Daoy (cell line): ENCODE measurements around the gene RFX2. TPM values are rescaled to one million over a fixed set of nuclear protein-coding genes. Genes with fewer than 3 reads are reported as not detected.
"Not testable (repeated sequence)": the region's sequence is repeated elsewhere in the genome, so short reads cannot be mapped to it uniquely, and the experiment has no call there.

ENCODE experiments used
- DNase-seq: peaks from one replicate; pipeline ENCODE4 v3.0.0-alpha.2; 2015; ENCODE audit warnings: low read depth
- total RNA-seq: library from RNA; depleted of rRNA; stranded (reverse); fragments of >200 nt; shearing (Covaris generic); gene quantifications from 2 replicates; pipeline ENCODE4 v1.2.3, GENCODE V29; 2014

RFX2 gene
- total RNA-seq, 1 experiment from 2014 or later = 11.1 TPM

- DNase-seq = no peak
Observed at GRCh38 chr19:5971714-5972354, 138.5 kb downstream of the RFX2 start.

DNA sequence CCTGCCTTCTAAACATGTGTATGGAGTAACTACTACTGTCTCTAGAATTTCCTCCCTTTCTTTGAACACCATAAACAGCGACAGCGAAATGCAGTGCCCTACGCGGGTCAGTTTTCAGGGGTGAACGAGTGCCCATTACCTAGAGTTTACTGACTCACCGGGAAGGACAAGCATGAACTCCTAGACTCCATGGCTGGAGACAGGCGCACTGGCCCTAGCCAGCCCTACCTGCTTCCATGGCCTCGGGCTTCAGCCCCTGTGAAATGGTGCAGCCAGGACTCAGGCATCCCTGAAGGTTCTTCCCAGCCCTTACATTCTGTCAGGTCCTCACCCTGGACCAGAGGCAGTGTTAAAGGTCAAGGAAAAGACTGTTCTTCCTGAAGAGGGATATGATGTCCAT is 140.8 kb downstream of the RFX2 start:
- DNase-seq = no peak

DNA sequence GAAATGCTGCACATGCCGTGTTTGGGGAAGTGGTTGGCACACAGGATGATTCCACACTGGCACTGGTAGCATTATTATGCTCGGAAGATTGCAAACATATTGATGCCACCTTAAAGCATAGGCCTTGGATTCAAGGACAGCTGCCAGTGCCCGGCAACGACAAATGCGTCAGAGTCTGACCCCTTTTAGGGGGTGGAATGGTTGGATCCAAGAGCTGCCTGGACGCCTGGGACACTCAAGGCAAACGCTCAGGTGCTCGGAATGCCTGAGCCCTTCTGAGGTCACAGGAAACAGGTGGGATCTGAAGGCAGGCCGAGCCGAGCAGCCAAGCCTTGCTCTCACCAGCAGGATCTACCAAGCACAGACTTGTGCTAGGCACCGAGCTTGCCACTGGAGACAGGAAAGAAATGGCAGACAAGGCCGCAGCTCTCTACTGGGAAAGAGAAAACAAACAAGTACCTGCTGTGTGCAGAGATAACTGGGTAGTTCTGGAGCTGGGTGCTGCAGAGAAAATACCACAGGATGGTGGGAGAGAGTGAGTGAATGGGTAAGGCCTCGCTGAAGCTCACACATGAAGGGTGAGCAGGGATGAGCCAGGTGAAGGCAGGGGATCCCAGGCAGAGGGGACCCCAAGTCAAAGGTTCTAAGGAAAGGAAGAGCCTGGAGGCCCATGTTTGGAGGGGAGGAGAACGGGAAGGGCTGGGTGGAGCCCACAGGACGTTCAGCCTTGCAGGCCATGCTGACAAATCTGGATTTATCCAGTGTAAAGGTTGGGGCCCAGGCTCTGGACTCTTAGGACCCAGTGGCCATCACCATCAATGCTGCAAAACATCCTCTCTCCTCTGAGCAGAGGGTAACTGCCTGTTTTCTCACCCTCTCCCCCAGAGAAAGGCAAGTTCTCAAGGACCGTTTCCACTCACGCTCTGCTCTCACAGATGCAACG is 141.6 kb downstream of the RFX2 start:
- no peak for DNase-seq

- peak; percentile 73 for DNase-seq
Observed at GRCh38 chr19:5967994-5968430, 142.3 kb downstream of the RFX2 start.

- DNase-seq = no peak
Observed at GRCh38 chr19:5967571-5967970, 142.7 kb downstream of the RFX2 start.

DNA sequence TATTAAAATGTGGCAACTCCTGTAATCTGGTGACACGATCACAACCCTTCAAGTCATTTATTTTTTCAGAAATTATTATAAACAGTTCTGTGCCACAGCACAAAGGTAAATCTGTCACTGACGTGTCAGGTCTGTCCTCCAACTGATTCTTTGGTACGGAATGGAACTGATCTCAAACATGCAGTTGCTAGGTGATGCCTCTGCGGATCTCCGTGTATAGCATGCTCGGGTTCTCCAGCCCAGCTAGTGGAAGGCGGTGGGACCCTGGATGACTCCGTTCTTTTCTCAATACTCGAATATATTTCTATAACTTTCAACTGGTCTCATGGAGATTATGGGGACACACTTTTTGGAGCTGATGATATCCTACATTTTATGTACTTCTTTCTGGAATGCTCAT is 143.4 kb downstream of the RFX2 start:
- no peak for DNase-seq

GRCh38 chr19:5966215-5966614 is 144.1 kb downstream of the RFX2 start:
- DNase-seq = no peak

- no peak for DNase-seq
Observed at GRCh38 chr19:5964816-5965565, 145.3 kb downstream of the RFX2 start.

- no peak for DNase-seq
Observed at GRCh38 chr19:5963855-5964254, 146.4 kb downstream of the RFX2 start.

GRCh38 chr19:5963259-5963658 is 147.0 kb downstream of the RFX2 start:
- DNase-seq = not testable (repeated sequence)

DNA sequence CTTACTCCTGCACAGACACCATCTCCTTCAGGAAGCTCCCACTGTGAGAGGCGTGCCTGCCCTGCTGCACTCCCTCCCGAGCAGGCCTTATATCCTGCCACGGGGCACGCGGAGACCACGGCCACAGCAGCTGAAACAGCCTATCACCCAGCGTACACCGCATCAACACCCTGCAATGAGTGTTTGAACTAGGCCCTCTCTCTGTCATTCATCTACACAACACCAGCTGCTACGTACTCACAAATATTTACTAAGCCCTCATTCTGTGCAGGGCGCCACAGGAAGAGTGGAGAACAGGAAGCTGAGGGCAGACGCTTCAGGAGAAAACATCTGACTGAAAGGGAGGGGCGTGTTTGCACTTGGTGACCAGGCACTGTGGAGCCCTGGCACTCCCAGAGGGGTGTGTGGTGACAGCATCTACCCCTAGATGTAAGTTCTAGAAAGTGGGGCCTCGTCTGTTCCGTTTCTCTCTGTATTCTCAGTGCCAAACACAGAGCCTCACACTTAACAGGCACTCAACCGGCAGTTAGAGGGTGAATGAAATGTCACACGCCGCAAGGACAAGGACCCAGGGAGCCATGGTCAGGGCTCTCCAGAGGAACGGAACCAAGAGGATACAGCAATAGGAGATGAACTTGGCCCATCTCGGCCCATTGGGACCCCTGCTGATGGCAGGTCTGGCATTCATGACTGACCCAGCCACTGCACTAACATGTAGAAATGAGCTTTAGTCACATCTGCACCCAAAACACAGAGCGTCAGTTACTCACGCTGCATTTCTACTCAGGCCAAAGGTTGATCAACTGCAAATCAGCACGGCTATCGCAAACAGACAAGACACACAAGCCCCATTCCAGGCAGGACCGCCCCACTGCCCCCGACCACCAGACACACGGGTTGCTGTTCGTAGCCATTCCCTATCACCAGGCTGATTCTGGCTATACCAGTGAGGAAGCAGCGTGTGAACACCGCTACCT is 148.0 kb downstream of the RFX2 start:
- DNase-seq = no peak

GRCh38 chr19:5961641-5961968 is 148.7 kb downstream of the RFX2 start:
- not testable (repeated sequence) for DNase-seq

GRCh38 chr19:5960005-5961001 is 150.0 kb downstream of the RFX2 start:
- DNase-seq = no peak

GRCh38 chr19:5959260-5960004 is 150.9 kb downstream of the RFX2 start:
- no peak for DNase-seq

- no peak for DNase-seq
Observed at GRCh38 chr19:5958851-5959122, 151.5 kb downstream of the RFX2 start.

DNA sequence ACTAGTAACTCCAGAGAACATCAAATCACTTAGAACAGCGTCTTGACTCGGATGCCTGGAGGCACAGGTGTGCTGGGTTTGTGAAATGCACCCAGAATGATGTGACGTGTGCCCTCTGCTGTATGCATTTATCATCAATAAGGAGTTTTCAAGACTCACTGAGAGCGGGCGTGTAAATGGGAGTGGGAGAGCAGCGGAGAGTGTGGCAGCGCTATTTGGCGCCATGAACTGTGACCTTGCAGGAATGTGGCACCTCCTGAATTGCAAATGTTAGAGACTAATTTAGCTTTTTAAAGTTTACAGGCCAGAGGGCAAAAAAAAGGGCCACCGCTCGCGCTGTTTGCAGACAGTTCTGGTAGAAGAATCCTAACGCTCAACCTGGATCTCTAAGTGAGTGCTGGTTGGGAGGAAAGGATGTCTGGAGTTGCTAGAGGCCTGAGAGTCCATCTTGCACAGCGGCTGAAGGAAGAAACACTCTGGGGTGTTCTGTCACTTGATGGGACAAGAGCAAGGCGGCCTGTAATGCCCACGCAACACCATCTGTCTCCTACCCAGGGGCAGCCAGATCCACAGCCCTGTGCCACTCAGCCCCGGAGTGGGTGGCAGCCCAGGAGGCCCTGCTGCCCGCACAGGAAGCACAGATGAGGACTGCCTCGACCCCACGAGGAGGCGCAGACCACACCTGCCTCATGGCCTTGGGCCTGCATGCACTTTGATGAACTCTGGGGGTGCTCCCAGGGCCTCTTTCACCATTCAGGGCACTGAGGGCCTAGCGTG is 152.0 kb downstream of the RFX2 start:
- no peak for DNase-seq

DNA sequence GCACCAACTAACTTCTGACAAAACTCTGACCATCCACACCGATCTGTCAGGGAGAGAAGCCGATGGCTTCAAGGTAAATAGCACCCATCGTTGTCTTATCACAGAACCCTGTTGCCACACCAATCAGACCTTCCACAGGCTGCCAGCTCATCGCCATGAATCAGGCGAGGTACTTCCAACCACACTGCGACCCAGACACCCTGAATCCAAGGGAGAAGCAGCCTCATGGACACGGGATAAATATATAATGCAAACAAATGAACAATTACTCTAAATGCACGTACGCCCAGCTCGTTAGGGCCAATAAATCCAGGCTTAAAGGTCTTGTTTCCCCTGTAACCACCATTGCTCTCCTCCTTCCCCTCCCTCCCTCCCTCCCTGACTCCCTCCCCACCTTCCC is 153.1 kb downstream of the RFX2 start:
- peak; percentile 66 for DNase-seq

DNA sequence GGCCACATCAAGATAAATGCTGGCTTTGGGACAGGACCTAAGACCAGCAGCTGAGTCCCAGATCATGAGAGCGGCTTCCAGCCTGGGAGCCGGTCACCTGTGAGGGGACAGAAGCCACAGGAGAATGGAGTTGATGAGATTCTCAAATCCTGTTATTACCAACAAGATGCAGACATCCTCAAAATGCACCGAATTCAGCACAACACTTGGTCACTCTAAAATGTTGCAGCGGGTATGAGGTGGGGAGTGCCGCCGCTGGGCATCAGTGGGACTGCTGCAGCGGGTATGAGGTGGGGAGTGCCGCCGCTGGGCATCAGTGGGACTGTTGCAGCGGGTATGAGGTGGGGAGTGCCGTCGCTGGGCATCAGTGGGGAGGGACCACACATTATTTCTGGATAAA is 153.6 kb downstream of the RFX2 start:
- DNase-seq = no peak

DNA sequence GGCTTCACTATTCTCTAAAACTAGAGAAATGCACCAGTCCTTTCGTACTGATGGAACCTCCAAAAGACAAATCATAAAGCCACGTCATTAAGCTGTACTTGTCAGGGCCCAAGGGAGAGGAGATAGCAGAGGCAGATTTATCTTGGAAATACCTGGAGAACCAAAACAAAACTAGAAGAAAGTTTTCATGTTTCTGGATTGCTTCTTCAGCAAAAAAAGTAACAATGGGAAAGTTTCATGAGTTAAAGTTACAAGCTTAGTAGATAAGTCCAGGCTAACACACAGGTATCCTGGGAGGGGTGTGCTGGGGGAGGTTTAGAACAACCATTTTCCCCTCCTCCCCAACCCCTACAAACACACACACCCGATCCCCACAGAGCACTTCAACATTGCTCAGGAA is 154.0 kb downstream of the RFX2 start:
- no peak for DNase-seq
